Caco-2 (cell line): ENCODE measurements around the gene KRTAP12-4. TPM values are rescaled to one million over a fixed set of nuclear protein-coding genes. Genes with fewer than 3 reads are reported as not detected.

Experiments used
- BruUV-seq: library from RNA; stranded (reverse); fragments of 400-500 nt; replicated peaks from 2 replicates; lab custom pipeline; 2021; lab: Mats Ljungman, UMichigan
- CTCF ChIA-PET: fragments of 300-600 bp; sonication (Branson Sonifier 250); formaldehyde crosslinking; loops from one replicate; lab custom pipeline; 2022; ENCODE audit warnings: antibody characterized with exemption; lab: Charles Lee
- POLR2A ChIA-PET: fragments of 300-600 bp; sonication (Branson Sonifier 250); formaldehyde crosslinking; loops from one replicate; lab custom pipeline; 2022; ENCODE audit warnings: antibody characterized with exemption; lab: Charles Lee
- DNase-seq, 2 experiments: peaks; one replicate each; pipeline versions ENCODE4 v3.0.0 to v3.0.0-alpha.2; 2020 to 2022
- H3K27me3 ChIP-seq: replicated peaks from 2 replicates; pipeline ENCODE4 v1.6.0; 2011; ENCODE audit warnings: low read length; ENCODE audit not compliant: control insufficient read depth, insufficient read depth
- H3K36me3 ChIP-seq: 2 replicates; pipeline ENCODE4 v1.5.1; 2011; ENCODE audit warnings: low read length; ENCODE audit not compliant: control insufficient read depth, insufficient read depth
- H3K4me1 ChIP-seq: fragments of 250-450 bp; sonication (Bioruptor Pico); 2 replicates; pipeline ENCODE4 v1.5.1; 2020; ENCODE audit warnings: mild to moderate bottlenecking
- H3K4me3 ChIP-seq: 2 replicates; pipeline ENCODE4 v1.5.1; 2011; ENCODE audit warnings: low read depth, mild to moderate bottlenecking, control low read depth, low read length
- H3K9me3 ChIP-seq: fragments of 250-450 bp; sonication (Bioruptor Pico); 2 replicates; pipeline ENCODE4 v1.5.1; 2020; ENCODE audit warnings: mild to moderate bottlenecking, moderate library complexity
- H3K27ac Mint-ChIP-seq: one replicate; pipeline ENCODE4 v1.8.0; 2022; ENCODE audit warnings: mixed read lengths; ENCODE audit not compliant: unreplicated experiment
- H3K27me3 Mint-ChIP-seq: one replicate; pipeline ENCODE4 v1.8.0; 2022; ENCODE audit warnings: mixed read lengths; ENCODE audit not compliant: insufficient read depth, unreplicated experiment
- H3K36me3 Mint-ChIP-seq: one replicate; pipeline ENCODE4 v1.8.0; 2022; ENCODE audit warnings: mild to moderate bottlenecking, mixed read lengths; ENCODE audit not compliant: insufficient read depth, unreplicated experiment
- H3K4me1 Mint-ChIP-seq: one replicate; pipeline ENCODE4 v1.8.0; 2022; ENCODE audit warnings: low read depth, mixed read lengths; ENCODE audit not compliant: unreplicated experiment
- H3K4me3 Mint-ChIP-seq: one replicate; pipeline ENCODE4 v1.8.0; 2022; ENCODE audit warnings: mild to moderate bottlenecking, moderate library complexity, mixed read lengths; ENCODE audit not compliant: unreplicated experiment
- H3K9me3 Mint-ChIP-seq: one replicate; pipeline ENCODE4 v1.8.0; 2022; ENCODE audit warnings: mixed read lengths; ENCODE audit not compliant: unreplicated experiment
- CTCF ChIP-seq, 2 experiments: fragments of 200-600 bp in 1 of 2; IDR thresholded peaks; 1 replicate in 1 of 2; 2 replicates in 1 of 2; pipeline versions ENCODE4 v1.5.1 to v1.8.0; 2011 to 2022; ENCODE audit warnings: antibody characterized with exemption in 1 of 2, control low read depth in 1 of 2, inconsistent platforms in 1 of 2, low read depth in 1 of 2, low read length in 1 of 2, mild to moderate bottlenecking in 1 of 2, moderate library complexity in 1 of 2; ENCODE audit not compliant: insufficient read depth in 1 of 2, severe bottlenecking in 1 of 2, unreplicated experiment in 1 of 2
- intact Hi-C: fragments of 100-400 bp; cut with micrococcal nuclease; formaldehyde crosslinking; loops from one replicate; pipeline ENCODE4 v1.10.0; 2022; ENCODE audit not compliant: unreplicated experiment
- total RNA-seq: library from RNA; stranded (reverse); gene quantifications from 2 replicates; pipeline ENCODE4 v1.2.3, GENCODE V29; 2022

The KRTAP12-4 gene
- total RNA-seq, 1 experiment from 2014 or later: not detected

GRCh38 chr21:44606495-44606894 lies 48.0 kb downstream of the KRTAP12-4 start:
- no peak for TF ChIP-seq CTCF (IDR thresholded peaks at IDR 0.05; ENCODE audit: insufficient read depth in 1 of 2, low read depth in 1 of 2, low read length in 1 of 2, severe bottlenecking in 1 of 2, unreplicated experiment in 1 of 2)
- Histone ChIP-seq H3K4me3 (no peak overlapping the region), H3K9me3 (0 out of 2 replicates have a peak, but pooled peaks cover 5% of the 10 kb centered on the region), H3K27me3 (no peaks in the 10 kb centered on the region), H3K36me3 (no peaks in the 10 kb centered on the region), H3K4me1 (no peaks in the 10 kb centered on the region)
- H3K27me3 Mint-ChIP-seq: peaks cover 5% of the 10 kb centered on the region
- no peaks in the 10 kb centered on the region for H3K36me3 Mint-ChIP-seq
- no TSS peak for BruUV-seq
- peaks cover 29% of the 10 kb centered on the region for H3K9me3 Mint-ChIP-seq
- ChIA-PET POLR2A (no interaction called here), CTCF (no interaction called here)
- DNase-seq: no peak
- intact Hi-C loops: no loop called here
- H3K4me1 Mint-ChIP-seq: no peaks in the 10 kb centered on the region
- H3K4me3 Mint-ChIP-seq: no peak overlapping the region
- no peak overlapping the region for H3K27ac Mint-ChIP-seq

Other genes with a start within 250 kb of the KRTAP12-4 start
- 4.5 and 4.7 TPM in 2 replicates for gene LRRC3, start 199.1 kb downstream of the KRTAP12-4 start, total RNA-seq
- gene KRTAP10-1, start 114.5 kb downstream of the KRTAP12-4 start, total RNA-seq: not detected in 2 replicates
- gene KRTAP10-2, start 103.2 kb downstream of the KRTAP12-4 start, total RNA-seq: not detected in 2 replicates
- gene KRTAP10-3, start 95.9 kb downstream of the KRTAP12-4 start, total RNA-seq: not detected in 2 replicates
- not detected in 2 replicates for gene KRTAP10-4, start 80.9 kb downstream of the KRTAP12-4 start, total RNA-seq
- gene KRTAP10-5, start 74.1 kb downstream of the KRTAP12-4 start, total RNA-seq: not detected in 2 replicates
- gene KRTAP10-6, start 62.2 kb downstream of the KRTAP12-4 start, total RNA-seq: not detected in 2 replicates
- gene KRTAP10-7, start 54.1 kb downstream of the KRTAP12-4 start, total RNA-seq: not detected in 2 replicates
- gene KRTAP10-8, start 42.6 kb downstream of the KRTAP12-4 start, total RNA-seq: not detected in 2 replicates
- gene KRTAP10-9, start 27.6 kb downstream of the KRTAP12-4 start, total RNA-seq: not detected in 2 replicates
- gene KRTAP10-10, start 17.3 kb downstream of the KRTAP12-4 start, total RNA-seq: not detected in 2 replicates
- not detected in 2 replicates for gene KRTAP10-11, start 8.2 kb downstream of the KRTAP12-4 start, total RNA-seq
- gene KRTAP12-3, start 3.3 kb upstream of the KRTAP12-4 start, total RNA-seq: not detected in 2 replicates
- not detected in 2 replicates for gene KRTAP12-2, start 12.3 kb upstream of the KRTAP12-4 start, total RNA-seq
- gene KRTAP12-1, start 27.5 kb upstream of the KRTAP12-4 start, total RNA-seq: not detected in 2 replicates
- gene KRTAP10-12, start 42.5 kb upstream of the KRTAP12-4 start, total RNA-seq: not detected in 2 replicates
- 0.12 and 0.32 TPM in 2 replicates for gene TSPEAR, start 56.9 kb upstream of the KRTAP12-4 start, total RNA-seq
- gene UBE2G2, start 147.2 kb upstream of the KRTAP12-4 start, total RNA-seq: 91.3 and 103 TPM in 2 replicates
- 110 and 118 TPM in 2 replicates for gene SUMO3, start 163.4 kb upstream of the KRTAP12-4 start, total RNA-seq
- gene PTTG1IP, start 219.0 kb upstream of the KRTAP12-4 start, total RNA-seq: 296 and 306 TPM in 2 replicates